SK-N-SH (cell line): ENCODE data around the gene MYLK4. TPM values are rescaled to one million over a fixed set of nuclear protein-coding genes. Genes with fewer than 3 reads are reported as not detected.

Source experiments
- CTCF ChIA-PET: fragments of 300-600, 350-600 bp; formaldehyde crosslinking; extraction: SDS; loops from one replicate; lab custom pipeline; 2021; lab: Yijun Ruan, JAX
- POLR2A ChIA-PET: fragments of 350-600 bp; sonication (Branson Sonifier 250); formaldehyde crosslinking; extraction: SDS; loops from one replicate; lab custom pipeline; 2020; ENCODE audit warnings: antibody characterized with exemption, inconsistent platforms; lab: Yijun Ruan, JAX
- DNase-seq: peaks from one replicate; pipeline ENCODE4 v3.0.0; 2012
- H2AFZ ChIP-seq: fragments of 200-600 bp; sonication (generic); 2 replicates; pipeline ENCODE4 v1.8.1; 2016; ENCODE audit warnings: antibody characterized with exemption, mild to moderate bottlenecking, low read depth
- H3F3A ChIP-seq: fragments of 200-600 bp; sonication (generic); replicated peaks from 2 replicates; pipeline ENCODE3; 2016; ENCODE audit warnings: antibody characterized with exemption, mild to moderate bottlenecking; ENCODE audit not compliant: insufficient read depth
- H3K27ac ChIP-seq, 2 experiments: fragments of 200-500 bp in 1 of 2; fragments of 200-600 bp in 1 of 2; sonication (Bioruptor generic) in 1 of 2; sonication (generic), shearing (Covaris generic) in 1 of 2; 2 replicates each; pipeline versions ENCODE4 v1.5.1 to v1.6.1; 2014 to 2016; ENCODE audit warnings: low read depth in 2 of 2, inconsistent platforms in 1 of 2, low read length in 1 of 2, mild to moderate bottlenecking in 1 of 2, mixed read lengths in 1 of 2
- H3K27me3 ChIP-seq: fragments of 200-600 bp; sonication (generic), shearing (Covaris generic); 2 replicates; pipeline ENCODE4 v1.6.1; 2016; ENCODE audit warnings: mixed run types; ENCODE audit not compliant: insufficient read depth
- H3K36me3 ChIP-seq, 2 experiments: fragments of 200-500 bp in 1 of 2; fragments of 200-600 bp in 1 of 2; sonication (Bioruptor generic) in 1 of 2; sonication (generic) in 1 of 2; replicated peaks in 1 of 2; 2 replicates each; pipeline versions ENCODE3 to v1.5.1; 2014 to 2016; ENCODE audit warnings: low read length in 1 of 2, mild to moderate bottlenecking in 1 of 2; ENCODE audit not compliant: insufficient read depth in 2 of 2, control insufficient read depth in 1 of 2
- H3K4me1 ChIP-seq, 2 experiments: fragments of 200-500 bp in 1 of 2; fragments of 200-600 bp in 1 of 2; sonication (Bioruptor generic) in 1 of 2; sonication (generic), shearing (Covaris generic) in 1 of 2; 2 replicates each; pipeline versions ENCODE4 v1.5.1 to v1.6.1; 2014 to 2016; ENCODE audit warnings: low read depth in 1 of 2, low read length in 1 of 2, mixed run types in 1 of 2; ENCODE audit not compliant: insufficient read depth in 2 of 2, control insufficient read depth in 1 of 2
- H3K4me2 ChIP-seq: fragments of 200-600 bp; sonication (generic), shearing (Covaris generic); 2 replicates; pipeline ENCODE4 v1.6.1; 2017; ENCODE audit warnings: mixed run types
- H3K4me3 ChIP-seq, 2 experiments: fragments of 200-500 bp in 1 of 2; fragments of 200-600 bp in 1 of 2; sonication (Bioruptor generic) in 1 of 2; sonication (generic), shearing (Covaris generic) in 1 of 2; 2 replicates each; pipeline versions ENCODE4 v1.5.1 to v1.8.1; 2014 to 2016; ENCODE audit warnings: low read depth in 2 of 2, inconsistent platforms in 1 of 2, low read length in 1 of 2, mild to moderate bottlenecking in 1 of 2, mixed read lengths in 1 of 2, moderate library complexity in 1 of 2
- H3K79me2 ChIP-seq: fragments of 200-600 bp; sonication (generic); 2 replicates; pipeline ENCODE4 v1.8.1; 2017; ENCODE audit warnings: mild to moderate bottlenecking; ENCODE audit not compliant: insufficient read depth
- H3K9ac ChIP-seq: fragments of 200-600 bp; sonication (generic); 2 replicates; pipeline ENCODE4 v1.6.1; 2017; ENCODE audit warnings: mixed run types
- H3K9me2 ChIP-seq: fragments of 200-600 bp; sonication (generic); 2 replicates; pipeline ENCODE4 v1.6.1; 2017; ENCODE audit warnings: mixed run types
- H3K9me3 ChIP-seq: fragments of 200-600 bp; sonication (generic); 2 replicates; pipeline ENCODE4 v1.6.1; 2017; ENCODE audit warnings: mixed run types, mild to moderate bottlenecking, moderate library complexity
- H4K20me1 ChIP-seq: fragments of 200-600 bp; sonication (generic); 2 replicates; pipeline ENCODE4 v1.6.1; 2017; ENCODE audit warnings: mild to moderate bottlenecking, mixed run types; ENCODE audit not compliant: insufficient read depth
- CTCF ChIP-seq: fragments of 200-600 bp; sonication (generic); IDR thresholded peaks from 2 replicates; pipeline ENCODE4 v1.6.1; 2017; ENCODE audit warnings: antibody characterized with exemption, mild to moderate bottlenecking, moderate library complexity
- ELF1 ChIP-seq: IDR thresholded peaks from 2 replicates; pipeline ENCODE4 v1.4.0; 2012
- EP300 ChIP-seq, 2 experiments: IDR thresholded peaks; 2 replicates each; pipeline versions ENCODE4 v1.4.0 to v1.6.1; 2012; ENCODE audit warnings: borderline replicate concordance in 1 of 2, low read depth in 1 of 2, low read length in 1 of 2
- FOSL2 ChIP-seq: IDR thresholded peaks from 2 replicates; pipeline ENCODE4 v1.4.0; 2012; ENCODE audit warnings: low read depth, mild to moderate bottlenecking, moderate library complexity, borderline replicate concordance
- FOXJ3 ChIP-seq: sonication (generic); formaldehyde crosslinking; IDR thresholded peaks from 2 replicates; pipeline ENCODE4 v1.5.1; 2020; ENCODE audit warnings: mild to moderate bottlenecking, missing genetic modification reagents
- FOXM1 ChIP-seq: IDR thresholded peaks from 2 replicates; pipeline ENCODE4 v1.4.0; 2012; ENCODE audit warnings: low read depth, mild to moderate bottlenecking
- GABPA ChIP-seq: IDR thresholded peaks from 2 replicates; pipeline ENCODE4 v1.4.0; 2012; ENCODE audit warnings: low read depth, mild to moderate bottlenecking
- GATA2 ChIP-seq: sonication (generic); formaldehyde crosslinking; IDR thresholded peaks from 2 replicates; pipeline ENCODE4 v1.5.0; 2020; ENCODE audit warnings: mild to moderate bottlenecking, missing genetic modification reagents
- IRF3 ChIP-seq: fragments of 150-350 bp; IDR thresholded peaks from 2 replicates; pipeline ENCODE4 v1.6.1; 2016; ENCODE audit warnings: mild to moderate bottlenecking, low read depth, low read length
- JUND ChIP-seq: IDR thresholded peaks from 2 replicates; pipeline ENCODE4 v1.4.0; 2012
- MXI1 ChIP-seq: IDR thresholded peaks from 2 replicates; pipeline ENCODE4 v1.6.1; 2012; ENCODE audit warnings: mild to moderate bottlenecking, low read depth, low read length, improper control_type of control experiment
- NRF1 ChIP-seq: IDR thresholded peaks from 2 replicates; pipeline ENCODE4 v1.6.1; 2012; ENCODE audit warnings: low read depth, mild to moderate bottlenecking, low read length
- PBX3 ChIP-seq: IDR thresholded peaks from 2 replicates; pipeline ENCODE4; 2012
- POLR2AphosphoS5 ChIP-seq: IDR thresholded peaks from 2 replicates; pipeline ENCODE4 v1.6.1; 2012; ENCODE audit warnings: low read depth, low read length
- RFX5 ChIP-seq: IDR thresholded peaks from 2 replicates; pipeline ENCODE4 v1.6.1; 2012; ENCODE audit warnings: mild to moderate bottlenecking, improper control_type of control experiment, low read length
- RXRA ChIP-seq: IDR thresholded peaks from 2 replicates; pipeline ENCODE4 v1.4.0; 2012; ENCODE audit warnings: low read depth, mild to moderate bottlenecking, borderline replicate concordance
- TCF12 ChIP-seq: IDR thresholded peaks from 2 replicates; pipeline ENCODE4 v1.4.0; 2012
- USF1 ChIP-seq: IDR thresholded peaks from 2 replicates; pipeline ENCODE4 v1.4.0; 2012; ENCODE audit warnings: low read depth, borderline replicate concordance
- USF2 ChIP-seq: fragments of 150-350 bp; IDR thresholded peaks from 2 replicates; pipeline ENCODE4 v1.6.1; 2017; ENCODE audit warnings: antibody characterized with exemption, low read length, low read depth, borderline replicate concordance
- WGBS: methylation state at CpG from one replicate; pipeline ENCODE4 v1.1.6; 2017; ENCODE audit warnings: low lambda C conversion rate; 5-methylcytosine and 5-hydroxymethylcytosine counted together
- polyA plus RNA-seq, 3 experiments: library from polyadenylated mRNA; depleted of rRNA; stranded (reverse); fragments of >200 nt; gene quantifications; 2 replicates each; pipeline ENCODE4 v1.2.3, GENCODE V29; 2012

Gene MYLK4
- polyA plus RNA-seq, 1 of the 3 experiments (the other 2 are of a cell fraction) = 0.16 TPM

- H3K9me2 ChIP-seq = no peaks in the 10 kb centered on the region
- H3K36me3 ChIP-seq = no peaks in the 10 kb centered on the region
- ChIA-PET CTCF (interaction anchor here (2.9 to 11.8 kb wide), 2 partner anchors 8 to 1149 kb away, joined by 10 to 176 read pairs; no protein-coding TSS in a partner anchor), POLR2A (no interaction called here)
- no peaks in the 10 kb centered on the region for H3K9me3 ChIP-seq
- H4K20me1 ChIP-seq = no peaks in the 10 kb centered on the region
- H3K79me2 ChIP-seq = no peaks in the 10 kb centered on the region
- H3K4me1 ChIP-seq = peaks cover 0 to 13% of the 10 kb centered on the region in 2 experiments; a peak in 3 of 4 replicates
- H3K4me2 ChIP-seq = no peak overlapping the region
- H3K27me3 ChIP-seq = no peaks in the 10 kb centered on the region
- WGBS = 81% methylated on average over 4 of the region's 4 CpGs
- no peak overlapping the region for H2AFZ ChIP-seq
- DNase-seq = no peak
- H3K9ac ChIP-seq = no peak overlapping the region
- H3F3A ChIP-seq = no peaks in the 10 kb centered on the region
- no peak for TF ChIP-seq RXRA
- no peak for TF ChIP-seq FOXJ3
- TF ChIP-seq CTCF = no peak
- no peak for TF ChIP-seq IRF3
- TF ChIP-seq PBX3 = no peak
- TF ChIP-seq FOXM1 = no peak
- no peak for TF ChIP-seq JUND
- no peak for TF ChIP-seq GATA2
- TF ChIP-seq NRF1 = no peak
- TF ChIP-seq FOSL2 = no peak
- no peak for TF ChIP-seq ELF1
- TF ChIP-seq TCF12 = no peak
- TF ChIP-seq RFX5 = no peak
- TF ChIP-seq USF1 = no peak
- H3K27ac ChIP-seq = no peak overlapping the region
- no peak overlapping the region for H3K4me3 ChIP-seq
Measured at GRCh38 chr6:2745246-2745645, 5.5 kb downstream of the MYLK4 start.

- H3K9ac ChIP-seq = no peak overlapping the region
- H3K4me2 ChIP-seq = no peak overlapping the region
- POLR2A ChIA-PET = no interaction called here
- H3K79me2 ChIP-seq = no peaks in the 10 kb centered on the region
- no peaks in the 10 kb centered on the region for H4K20me1 ChIP-seq
- H2AFZ ChIP-seq = no peak overlapping the region
- peaks cover 0 to 12% of the 10 kb centered on the region in 2 experiments; a peak in 3 of 4 replicates for H3K4me1 ChIP-seq
- no peak overlapping the region for H3K4me3 ChIP-seq
- no peaks in the 10 kb centered on the region for H3K27me3 ChIP-seq
- WGBS = 91% methylated on average over 8 of the region's 8 CpGs
- no peaks in the 10 kb centered on the region for H3K9me2 ChIP-seq
- no peaks in the 10 kb centered on the region for H3F3A ChIP-seq
- H3K36me3 ChIP-seq = no peaks in the 10 kb centered on the region
- H3K9me3 ChIP-seq = no peaks in the 10 kb centered on the region
- H3K27ac ChIP-seq = no peak overlapping the region
- no peak for DNase-seq
- CTCF ChIA-PET = interaction anchor here (2.9 to 11.8 kb wide), 2 partner anchors 8 to 1148 kb away, joined by 10 to 176 read pairs; no protein-coding TSS in a partner anchor
- TF ChIP-seq FOXM1 (no peak), POLR2AphosphoS5 (no peak), FOXJ3 (no peak), FOSL2 (no peak), EP300 (IDR thresholded peaks at IDR 0.05; ENCODE audit: borderline replicate concordance in 1 of 2, low read depth in 1 of 2, low read length in 1 of 2) (no peak), PBX3 (no peak), NRF1 (no peak), CTCF (no peak), GABPA (no peak), MXI1 (no peak), RFX5 (no peak), USF2 (no peak)
Measured at GRCh38 chr6:2744778-2745177, 5.9 kb downstream of the MYLK4 start.
